ENCODE data around the gene LHCGR. TPM values are rescaled to one million over a fixed set of nuclear protein-coding genes. Genes with fewer than 3 reads are reported as not detected.

The LHCGR gene
- total RNA-seq, 1 experiment from 2014 or later = 0.31 TPM

- DNase-seq (ENCODE audit: low spot score) (no peak), ATAC-seq (no peak; the same call in 1 of the 2 replicates)
- Mint-ChIP-seq H3K9me3 (peaks cover 10% of the 10 kb centered on the region), H3K4me1 (peaks cover 6% of the 10 kb centered on the region), H3K4me3 (no peak overlapping the region), H3K36me3 (peaks cover 10% of the 10 kb centered on the region; the same call in 1 of the 2 replicates), H3K27ac (no peak overlapping the region), H3K27me3 (ENCODE audit: low read depth) (0 out of 2 replicates have a peak, but pooled peaks cover 3% of the 10 kb centered on the region)
- ChIA-PET CTCF (interaction anchor here (1.3 kb wide), 1 partner anchor 121 kb away, joined by 4 read pairs; no protein-coding TSS in a partner anchor), POLR2A (no interaction called here)
- TF ChIP-seq E2F5 (CRISPR knock-in tag; IDR thresholded peaks at IDR 0.05) = no peak
- TF ChIP-seq AFF4 (CRISPR knock-in tag; IDR thresholded peaks at IDR 0.05; ENCODE audit: borderline replicate concordance) = no peak
- no peak for TF ChIP-seq ZNF281 (CRISPR knock-in tag; IDR thresholded peaks at IDR 0.05)
- TF ChIP-seq ATF3 (CRISPR knock-in tag; conservative IDR thresholded peaks at IDR 0.05) = no peak
- TF ChIP-seq ZNF671 (CRISPR knock-in tag; IDR thresholded peaks at IDR 0.05) = no peak
- TF ChIP-seq ZNF423 (CRISPR knock-in tag; IDR thresholded peaks at IDR 0.05) = no peak
- TF ChIP-seq FOXP4 (CRISPR knock-in tag; IDR thresholded peaks at IDR 0.05) = no peak
- TF ChIP-seq HMGXB4 (CRISPR knock-in tag; IDR thresholded peaks at IDR 0.05) = no peak
- no peak for TF ChIP-seq SMAD4 (CRISPR knock-in tag; IDR thresholded peaks at IDR 0.05)
- no peak for TF ChIP-seq KAT7 (CRISPR knock-in tag; IDR thresholded peaks at IDR 0.05; ENCODE audit: borderline replicate concordance)
- no peak for TF ChIP-seq NFE2L1 (CRISPR knock-in tag; IDR thresholded peaks at IDR 0.05)
- TF ChIP-seq CDX4 (CRISPR knock-in tag; IDR thresholded peaks at IDR 0.05; ENCODE audit: borderline replicate concordance) = no peak
- TF ChIP-seq CBFB (CRISPR knock-in tag; IDR thresholded peaks at IDR 0.05; ENCODE audit: low read depth) = no peak
- TF ChIP-seq ZNF425 (CRISPR knock-in tag; conservative IDR thresholded peaks at IDR 0.05) = no peak
- TF ChIP-seq TP53 (CRISPR knock-in tag; IDR thresholded peaks at IDR 0.05) = no peak
- TF ChIP-seq RELA (CRISPR knock-in tag; IDR thresholded peaks at IDR 0.05; ENCODE audit: borderline replicate concordance) = no peak
- TF ChIP-seq AR (CRISPR knock-in tag; IDR thresholded peaks at IDR 0.05) = no peak
Measured at GRCh38 chr2:48709096-48710034, 46.2 kb downstream of the LHCGR start.
